IPS DF 4.7 (cell line): ENCODE measurements around the gene CRADD.
"Not testable (repeated sequence)": the region's sequence is repeated elsewhere in the genome, so short reads cannot be mapped to it uniquely, and the experiment has no call there.

Experiments
- DNase-seq: peaks from one replicate; pipeline ENCODE4 v3.0.0-alpha.2; 2013; ENCODE audit warnings: low spot score; ENCODE audit errors: extremely low read depth

CRADD gene

GRCh38 chr12:93868771-93869170 lies 191.6 kb downstream of the CRADD start:
- DNase-seq, result no peak

- DNase-seq, result no peak
These were observed 193.0 kb downstream of the CRADD start for GRCh38 chr12:93870020-93870795.

GRCh38 chr12:93871566-93871965 lies 194.4 kb downstream of the CRADD start:
- not testable (repeated sequence) for DNase-seq

- DNase-seq, result no peak
These were observed 196.4 kb downstream of the CRADD start for GRCh38 chr12:93873561-93873960.

- no peak for DNase-seq
These were observed 198.0 kb downstream of the CRADD start for GRCh38 chr12:93875157-93875556.

GRCh38 chr12:93876360-93876759 lies 199.2 kb downstream of the CRADD start:
- no peak for DNase-seq

GRCh38 chr12:93877446-93877845 lies 200.3 kb downstream of the CRADD start:
- no peak for DNase-seq

- DNase-seq, result no peak
These were observed 202.6 kb downstream of the CRADD start for GRCh38 chr12:93879476-93880421.

- no peak for DNase-seq
These were observed 203.8 kb downstream of the CRADD start for GRCh38 chr12:93880853-93881522.

- DNase-seq, result no peak
These were observed 205.6 kb downstream of the CRADD start for GRCh38 chr12:93882763-93883162.

- DNase-seq, result no peak
These were observed 206.4 kb downstream of the CRADD start for GRCh38 chr12:93883436-93884154.

- no peak for DNase-seq
These were observed 207.8 kb downstream of the CRADD start for GRCh38 chr12:93884794-93885460.

- DNase-seq, result not testable (repeated sequence)
These were observed 208.9 kb downstream of the CRADD start for GRCh38 chr12:93885973-93886532.

GRCh38 chr12:93886533-93887511 lies 209.6 kb downstream of the CRADD start:
- no peak for DNase-seq

- no peak for DNase-seq
These were observed 211.8 kb downstream of the CRADD start for GRCh38 chr12:93888964-93889363.

GRCh38 chr12:93889516-93890212 lies 212.5 kb downstream of the CRADD start:
- DNase-seq, result no peak

GRCh38 chr12:93892423-93893268 lies 215.5 kb downstream of the CRADD start:
- DNase-seq, result no peak
